GM12801 (cell line): Measurements from ENCODE around the gene CCS.

Experiments
- CTCF ChIP-seq: IDR thresholded peaks from one replicate; pipeline ENCODE4 v1.5.1; 2011; ENCODE audit warnings: control low read depth; ENCODE audit not compliant: insufficient read length; ENCODE audit errors: extremely low read depth

The CCS gene

GRCh38 chr11:66600631-66601233 lies 7.7 kb downstream of the CCS start:
- no peak for TF ChIP-seq CTCF

GRCh38 chr11:66603072-66603471 lies 10.1 kb downstream of the CCS start:
- TF ChIP-seq CTCF = no peak

GRCh38 chr11:66604155-66604554 lies 11.2 kb downstream of the CCS start:
- no peak for TF ChIP-seq CTCF

GRCh38 chr11:66607126-66607834 lies 14.3 kb downstream of the CCS start:
- TF ChIP-seq CTCF = no peak

GRCh38 chr11:66609721-66610617 lies 17.0 kb downstream of the CCS start:
- no peak for TF ChIP-seq CTCF

- TF ChIP-seq CTCF = no peak
Measured at GRCh38 chr11:66612458-66612857, 19.5 kb downstream of the CCS start.

- TF ChIP-seq CTCF = no peak
Measured at GRCh38 chr11:66614073-66614472, 21.1 kb downstream of the CCS start.
